Rectal smooth muscle tissue (tissue), 1 donor: ENCODE measurements around the gene PACSIN2.
"Not testable (repeated sequence)": the region's sequence is repeated elsewhere in the genome, so short reads cannot be mapped to it uniquely, and the experiment has no call there.

Source experiments
- H3K27ac ChIP-seq: one replicate; pipeline ENCODE4 v1.7.0; 2013; ENCODE audit warnings: low read depth, low read length, inconsistent platforms
- H3K27me3 ChIP-seq: one replicate; pipeline ENCODE4 v1.7.0; 2013; ENCODE audit warnings: low read length; ENCODE audit not compliant: control insufficient read depth, insufficient read depth
- H3K36me3 ChIP-seq: one replicate; pipeline ENCODE4 v1.7.0; 2013; ENCODE audit warnings: low read length; ENCODE audit not compliant: control insufficient read depth, insufficient read depth
- H3K4me1 ChIP-seq: one replicate; pipeline ENCODE4 v1.7.0; 2013; ENCODE audit warnings: low read length; ENCODE audit not compliant: control insufficient read depth, insufficient read depth
- H3K4me3 ChIP-seq: one replicate; pipeline ENCODE4 v1.7.0; 2013; ENCODE audit warnings: low read length
- H3K9ac ChIP-seq: one replicate; pipeline ENCODE4 v1.7.0; 2013; ENCODE audit warnings: low read length

The PACSIN2 gene

GRCh38 chr22:43007519-43008102 lies 7.3 kb downstream of the PACSIN2 start:
- H3K27ac ChIP-seq = no peak overlapping the region
- H3K9ac ChIP-seq = no peak overlapping the region

GRCh38 chr22:43006753-43007152 lies 8.2 kb downstream of the PACSIN2 start:
- Histone ChIP-seq H3K36me3 (no peaks in the 10 kb centered on the region), H3K4me1 (peaks cover 6% of the 10 kb centered on the region), H3K9ac (no peak overlapping the region), H3K4me3 (no peak overlapping the region), H3K27me3 (no peaks in the 10 kb centered on the region), H3K27ac (no peak overlapping the region)

More at GRCh38 chr22:43007519-43008102, 7.3 kb downstream of the PACSIN2 start:
- no peak overlapping the region for H3K4me3 ChIP-seq
- H3K27me3 ChIP-seq = no peaks in the 10 kb centered on the region
- H3K4me1 ChIP-seq = peaks cover 2% of the 10 kb centered on the region
- no peaks in the 10 kb centered on the region for H3K36me3 ChIP-seq

- Histone ChIP-seq H3K27me3 (no peaks in the 10 kb centered on the region), H3K4me1 (peaks cover 12% of the 10 kb centered on the region), H3K4me3 (no peak overlapping the region), H3K36me3 (no peaks in the 10 kb centered on the region), H3K27ac (no peak overlapping the region), H3K9ac (no peak overlapping the region)
Measured at GRCh38 chr22:43006016-43006505, 8.9 kb downstream of the PACSIN2 start.

- no peaks in the 10 kb centered on the region for H3K27me3 ChIP-seq
- no peaks in the 10 kb centered on the region for H3K36me3 ChIP-seq
- H3K4me3 ChIP-seq = no peak overlapping the region
- no peak overlapping the region for H3K27ac ChIP-seq
- no peak overlapping the region for H3K9ac ChIP-seq
- peaks cover 19% of the 10 kb centered on the region for H3K4me1 ChIP-seq
Measured at GRCh38 chr22:43005106-43005505, 9.8 kb downstream of the PACSIN2 start.

- H3K27me3 ChIP-seq = no peaks in the 10 kb centered on the region
- peaks cover 21% of the 10 kb centered on the region for H3K4me1 ChIP-seq
- H3K27ac ChIP-seq = no peak overlapping the region
- H3K9ac ChIP-seq = no peak overlapping the region
- no peak overlapping the region for H3K4me3 ChIP-seq
- H3K36me3 ChIP-seq = no peaks in the 10 kb centered on the region
Measured at GRCh38 chr22:43004362-43005035, 10.4 kb downstream of the PACSIN2 start.

- no peak overlapping the region for H3K9ac ChIP-seq
- H3K27me3 ChIP-seq = no peaks in the 10 kb centered on the region
- no peaks in the 10 kb centered on the region for H3K36me3 ChIP-seq
- H3K4me3 ChIP-seq = no peak overlapping the region
- peaks cover 19% of the 10 kb centered on the region for H3K4me1 ChIP-seq
- H3K27ac ChIP-seq = no peak overlapping the region
Measured at GRCh38 chr22:43002202-43002586, 12.8 kb downstream of the PACSIN2 start.

- H3K4me1 ChIP-seq = peaks cover 23% of the 10 kb centered on the region
- no peak overlapping the region for H3K9ac ChIP-seq
- no peaks in the 10 kb centered on the region for H3K27me3 ChIP-seq
- peak overlapping the region; percentile 2 for H3K4me3 ChIP-seq
- no peak overlapping the region for H3K27ac ChIP-seq
- H3K36me3 ChIP-seq = no peaks in the 10 kb centered on the region
Measured at GRCh38 chr22:43001271-43002201, 13.4 kb downstream of the PACSIN2 start.

GRCh38 chr22:43000441-43001175 lies 14.3 kb downstream of the PACSIN2 start:
- no peaks in the 10 kb centered on the region for H3K36me3 ChIP-seq
- peaks cover 26% of the 10 kb centered on the region for H3K4me1 ChIP-seq
- H3K27ac ChIP-seq = no peak overlapping the region
- no peak overlapping the region for H3K9ac ChIP-seq
- H3K4me3 ChIP-seq = no peak overlapping the region
- H3K27me3 ChIP-seq = no peaks in the 10 kb centered on the region

GRCh38 chr22:42997582-42998090 lies 17.3 kb downstream of the PACSIN2 start:
- no peaks in the 10 kb centered on the region for H3K27me3 ChIP-seq
- peak overlapping the region; percentile 38 for H3K27ac ChIP-seq
- no peak overlapping the region for H3K9ac ChIP-seq
- H3K4me1 ChIP-seq = peaks cover 41% of the 10 kb centered on the region
- no peaks in the 10 kb centered on the region for H3K36me3 ChIP-seq
- no peak overlapping the region for H3K4me3 ChIP-seq

- H3K4me3 ChIP-seq = no peak overlapping the region
- H3K36me3 ChIP-seq = no peaks in the 10 kb centered on the region
- H3K27me3 ChIP-seq = no peaks in the 10 kb centered on the region
- peaks cover 38% of the 10 kb centered on the region for H3K4me1 ChIP-seq
- H3K27ac ChIP-seq = peak overlapping the region; percentile 66
- H3K9ac ChIP-seq = no peak overlapping the region
Measured at GRCh38 chr22:42996646-42997365, 18.1 kb downstream of the PACSIN2 start.

- not testable (repeated sequence) for H3K27me3 ChIP-seq, H3K36me3 ChIP-seq, H3K9ac ChIP-seq
- Histone ChIP-seq H3K4me1 (peaks cover 28% of the 10 kb centered on the region), H3K27ac (peak overlapping the region; percentile 92), H3K4me3 (peak overlapping the region; percentile 17)
Measured at GRCh38 chr22:42995654-42996053, 19.3 kb downstream of the PACSIN2 start.
